IMR-90 (cell line): Measurements from ENCODE around the gene ADAMTS17. TPM values are rescaled to one million over a fixed set of nuclear protein-coding genes. Genes with fewer than 3 reads are reported as not detected.

Source experiments
- ATAC-seq: fragments of 200-7000 bp; cut with Tn5 transposase; 2 replicates; pipeline ENCODE4 v1.9.1; 2020; ENCODE audit warnings: low read depth, mild to moderate bottlenecking, moderate library complexity
- BruUV-seq: library from RNA; stranded (reverse); fragments of 400-500 nt; replicated peaks from 2 replicates; lab custom pipeline; 2021; lab: Mats Ljungman, UMichigan
- CTCF ChIA-PET: fragments of 300-600 bp; formaldehyde crosslinking; extraction: SDS; loops from one replicate; lab custom pipeline; 2021; ENCODE audit warnings: antibody characterized with exemption; lab: Yijun Ruan, JAX
- POLR2A ChIA-PET: fragments of 300-600 bp; sonication (Branson Sonifier 250); formaldehyde crosslinking; loops from one replicate; lab custom pipeline; 2022; ENCODE audit warnings: antibody characterized with exemption; ENCODE audit not compliant: unreplicated experiment; lab: Charles Lee
- DNase-seq: peaks from one replicate; pipeline ENCODE4 v3.0.0; 2013
- H2AFZ ChIP-seq: replicated peaks from 2 replicates; pipeline ENCODE3; 2013; ENCODE audit warnings: low read length, mild to moderate bottlenecking; ENCODE audit not compliant: poor library complexity
- H2AK5ac ChIP-seq: 2 replicates; pipeline ENCODE4 v1.6.1; 2013; ENCODE audit warnings: low read depth, low read length, inconsistent platforms
- H2AK9ac ChIP-seq: replicated peaks from 2 replicates; pipeline ENCODE3; 2013; ENCODE audit warnings: mild to moderate bottlenecking, low read depth, low read length, moderate library complexity; ENCODE audit not compliant: poor library complexity
- H2BK120ac ChIP-seq: 2 replicates; pipeline ENCODE4 v1.6.1; 2013; ENCODE audit warnings: low read depth, low read length, inconsistent platforms
- H2BK15ac ChIP-seq: 3 replicates; pipeline ENCODE4 v1.6.1; 2013; ENCODE audit warnings: low read depth, low read length, inconsistent platforms
- H2BK20ac ChIP-seq: 2 replicates; pipeline ENCODE4 v1.6.1; 2013; ENCODE audit warnings: low read depth, mild to moderate bottlenecking, inconsistent platforms, low read length, moderate library complexity
- H2BK5ac ChIP-seq: 2 replicates; pipeline ENCODE4 v1.6.1; 2013; ENCODE audit warnings: mild to moderate bottlenecking, low read depth, low read length, inconsistent platforms; ENCODE audit not compliant: poor library complexity, severe bottlenecking
- H3K14ac ChIP-seq: replicated peaks from 2 replicates; pipeline ENCODE4 v1.6.1; 2013; ENCODE audit warnings: low read depth, low read length, inconsistent platforms
- H3K18ac ChIP-seq: 2 replicates; pipeline ENCODE4 v1.6.1; 2013; ENCODE audit warnings: low read depth, low read length, control low read depth
- H3K23ac ChIP-seq: 2 replicates; pipeline ENCODE4 v1.6.1; 2013; ENCODE audit warnings: low read depth, low read length, inconsistent platforms
- H3K27ac ChIP-seq: 2 replicates; pipeline ENCODE4 v1.5.1; 2013; ENCODE audit warnings: mild to moderate bottlenecking, control low read depth, low read length; ENCODE audit not compliant: insufficient read depth
- H3K27me3 ChIP-seq: 2 replicates; pipeline ENCODE4 v1.6.1; 2013; ENCODE audit warnings: low read length; ENCODE audit not compliant: control insufficient read depth, insufficient read depth
- H3K36me3 ChIP-seq: 2 replicates; pipeline ENCODE4 v1.6.1; 2013; ENCODE audit warnings: low read length, mixed read lengths; ENCODE audit not compliant: control insufficient read depth, insufficient read depth
- H3K4ac ChIP-seq: 2 replicates; pipeline ENCODE4 v1.6.1; 2013; ENCODE audit warnings: low read depth, low read length, inconsistent platforms
- H3K4me1 ChIP-seq: 2 replicates; pipeline ENCODE4 v1.6.1; 2013; ENCODE audit warnings: low read length, mixed read lengths; ENCODE audit not compliant: control insufficient read depth, insufficient read depth
- H3K4me2 ChIP-seq: 2 replicates; pipeline ENCODE4 v1.6.1; 2013; ENCODE audit warnings: low read depth, mild to moderate bottlenecking, control low read depth, low read length, moderate library complexity
- H3K4me3 ChIP-seq: 2 replicates; pipeline ENCODE4 v1.5.1; 2013; ENCODE audit warnings: low read depth, mild to moderate bottlenecking, control low read depth, low read length, moderate library complexity; ENCODE audit not compliant: insufficient read depth
- H3K56ac ChIP-seq: 2 replicates; pipeline ENCODE4 v1.6.1; 2013; ENCODE audit warnings: low read length, inconsistent platforms; ENCODE audit not compliant: insufficient read depth; ENCODE audit errors: extremely low read depth
- H3K79me1 ChIP-seq, 2 experiments: 2 replicates each; pipeline ENCODE4 v1.6.1; 2013; ENCODE audit warnings: low read length in 2 of 2, inconsistent platforms in 1 of 2, low read depth in 1 of 2
- H3K9ac ChIP-seq: 2 replicates; pipeline ENCODE4 v1.6.1; 2013; ENCODE audit warnings: low read depth, low read length, control low read depth
- H3K9me1 ChIP-seq: 2 replicates; pipeline ENCODE4 v1.6.1; 2013; ENCODE audit warnings: low read length, inconsistent platforms; ENCODE audit not compliant: insufficient read depth
- H3K9me3 ChIP-seq: 2 replicates; pipeline ENCODE4 v1.6.1; 2013; ENCODE audit warnings: low read length; ENCODE audit not compliant: control insufficient read depth, insufficient read depth
- H4K20me1 ChIP-seq: 2 replicates; pipeline ENCODE4 v1.6.1; 2013; ENCODE audit warnings: low read length, inconsistent platforms; ENCODE audit not compliant: insufficient read depth
- H4K5ac ChIP-seq: 2 replicates; pipeline ENCODE4 v1.6.1; 2013; ENCODE audit warnings: mild to moderate bottlenecking, low read depth, low read length, control low read depth
- H4K8ac ChIP-seq, 2 experiments: 2 replicates each; pipeline ENCODE4 v1.6.1; 2013; ENCODE audit warnings: low read depth in 2 of 2, low read length in 2 of 2, control low read depth in 1 of 2, inconsistent platforms in 1 of 2
- H4K91ac ChIP-seq: 2 replicates; pipeline ENCODE4 v1.6.1; 2013; ENCODE audit warnings: low read depth, low read length, inconsistent platforms; ENCODE audit not compliant: insufficient read depth
- BHLHE40 ChIP-seq: fragments of 150-350 bp; IDR thresholded peaks from 2 replicates; pipeline ENCODE4 v1.6.1; 2016; ENCODE audit warnings: mild to moderate bottlenecking, low read depth, low read length
- ELK1 ChIP-seq: fragments of 150-350 bp; IDR thresholded peaks from 2 replicates; pipeline ENCODE4 v1.6.1; 2016; ENCODE audit warnings: low read depth, mild to moderate bottlenecking, low read length, moderate library complexity, borderline replicate concordance
- MAFK ChIP-seq: IDR thresholded peaks from 2 replicates; pipeline ENCODE4 v1.6.1; 2012; ENCODE audit warnings: low read depth, low read length, improper control_type of control experiment
- MAZ ChIP-seq: IDR thresholded peaks from 2 replicates; pipeline ENCODE4 v1.6.1; 2012; ENCODE audit warnings: low read depth, mild to moderate bottlenecking, low read length, improper control_type of control experiment, moderate library complexity, borderline replicate concordance
- MXI1 ChIP-seq: IDR thresholded peaks from 2 replicates; pipeline ENCODE4 v1.6.1; 2012; ENCODE audit warnings: low read depth, mild to moderate bottlenecking, low read length, moderate library complexity, borderline replicate concordance
- NFE2L2 ChIP-seq: fragments of 150-350 bp; IDR thresholded peaks from 2 replicates; pipeline ENCODE4 v1.6.1; 2016; ENCODE audit warnings: low read depth, mild to moderate bottlenecking, low read length
- POLR2A ChIP-seq: IDR thresholded peaks from 2 replicates; pipeline ENCODE4 v1.6.1; 2012; ENCODE audit warnings: mild to moderate bottlenecking, low read depth, low read length
- RAD21 ChIP-seq: IDR thresholded peaks from 2 replicates; pipeline ENCODE4 v1.6.1; 2012; ENCODE audit warnings: low read length, improper control_type of control experiment
- USF2 ChIP-seq: fragments of 150-350 bp; IDR thresholded peaks from 2 replicates; pipeline ENCODE4 v1.6.1; 2017; ENCODE audit warnings: mild to moderate bottlenecking, antibody characterized with exemption, low read length, low read depth
- WGBS, 2 experiments: methylation state at CpG; one replicate each; pipeline versions ENCODE4 v1.1.5 to v1.1.7; 2013; ENCODE audit warnings: missing lambda C conversion rate in 2 of 2; ENCODE audit not compliant: insufficient read length in 1 of 2; ENCODE audit errors: extremely low coverage in 2 of 2; 5-methylcytosine and 5-hydroxymethylcytosine counted together
- dilution Hi-C: fragments of 300-500 bp; cut with HindIII; formaldehyde crosslinking; loops from one replicate; pipeline ENCODE4 v1.14.3; 2018; ENCODE audit warnings: low sequenced_read_pairs; ENCODE audit not compliant: unreplicated experiment
- in situ Hi-C: fragments of 300-500 bp; cut with MboI; formaldehyde crosslinking; loops from 3 replicates; pipeline ENCODE4 v1.14.3; 2019; ENCODE audit warnings: low sequenced_read_pairs, inconsistent platforms, mixed read lengths
- intact Hi-C: fragments of 100-400 bp; cut with micrococcal nuclease; formaldehyde crosslinking; loops from 2 replicates; pipeline ENCODE4 v1.10.0; 2022
- polyA plus RNA-seq, 3 experiments: library from polyadenylated mRNA; depleted of rRNA; stranded (reverse); fragments of >200 nt; gene quantifications; 2 replicates each; pipeline ENCODE4 v1.2.3, GENCODE V29; 2012; ENCODE audit warnings: low replicate concordance in 1 of 3
- total RNA-seq: library from RNA; depleted of rRNA; stranded (reverse); fragments of >200 nt; gene quantifications from 2 replicates; pipeline ENCODE4 v1.2.3, GENCODE V29; 2012

Gene ADAMTS17
- total and polyA plus RNA-seq, 2 of the 4 experiments (the other 2 are of a cell fraction) = 0.03 TPM; not detected in 1

- no peaks in the 10 kb centered on the region for H3K27me3 ChIP-seq
- intact Hi-C loops (no loop called here), dilution Hi-C loops (no loop called here), in situ Hi-C loops (no loop called here)
- H3K9me1 ChIP-seq = no peaks in the 10 kb centered on the region
- H2BK20ac ChIP-seq = no peak overlapping the region
- ATAC-seq = no peak
- no peak overlapping the region for H3K23ac ChIP-seq
- H3K9ac ChIP-seq = no peak overlapping the region
- no peak overlapping the region for H2AK5ac ChIP-seq
- no peak overlapping the region for H3K14ac ChIP-seq
- no peak overlapping the region for H3K18ac ChIP-seq
- no peak for TF ChIP-seq ELK1
- no peak for TF ChIP-seq MXI1
- TF ChIP-seq NFE2L2 = no peak
- no peak for TF ChIP-seq MAZ
- no peak for TF ChIP-seq BHLHE40
- TF ChIP-seq MAFK = no peak
- TF ChIP-seq POLR2A = no peak
- TF ChIP-seq RAD21 = no peak
- no peak for TF ChIP-seq USF2
- H3K79me1 ChIP-seq = no peaks in the 10 kb centered on the region
- no peak overlapping the region for H4K5ac ChIP-seq
- no peaks in the 10 kb centered on the region for H3K4me1 ChIP-seq
- WGBS, 2 experiments = no CpG with 5 or more reads among the region's 1 CpG
- H3K4me3 ChIP-seq = no peak overlapping the region
- H3K4me2 ChIP-seq = no peak overlapping the region
- ChIA-PET CTCF (no interaction called here), POLR2A (no interaction called here)
- no peak overlapping the region for H4K91ac ChIP-seq
- H3K36me3 ChIP-seq = no peaks in the 10 kb centered on the region
- H2AK9ac ChIP-seq = no peak overlapping the region
- no peak overlapping the region for H3K4ac ChIP-seq
- DNase-seq = no peak
- BruUV-seq = no TSS peak
- H2BK5ac ChIP-seq = no peak overlapping the region
- no peak overlapping the region for H2BK15ac ChIP-seq
- H4K8ac ChIP-seq = no peak overlapping the region
- H2BK120ac ChIP-seq = no peak overlapping the region
- H3K9me3 ChIP-seq = no peaks in the 10 kb centered on the region
- H4K20me1 ChIP-seq = no peaks in the 10 kb centered on the region
- no peak overlapping the region for H3K56ac ChIP-seq
- H3K27ac ChIP-seq = no peak overlapping the region
- no peak overlapping the region for H2AFZ ChIP-seq
Observed at GRCh38 chr15:100075229-100075628, 266.5 kb downstream of the ADAMTS17 start.
